ENCODE measurements around the gene HYAL1.

The HYAL1 gene

GRCh38 chr3:50258029-50258680, 45.2 kb downstream of the HYAL1 start:
- no peak for DNase-seq

- DNase-seq, result peak; percentile 47
Observed at GRCh38 chr3:50256978-50257890, 46.1 kb downstream of the HYAL1 start.

GRCh38 chr3:50255251-50255615, 48.1 kb downstream of the HYAL1 start:
- no peak for DNase-seq

GRCh38 chr3:50254577-50255250, 48.7 kb downstream of the HYAL1 start:
- DNase-seq, result no peak

- peak; percentile 57 for DNase-seq
Observed at GRCh38 chr3:50251220-50251619, 52.2 kb downstream of the HYAL1 start.

GRCh38 chr3:50250514-50250913, 52.9 kb downstream of the HYAL1 start:
- no peak for DNase-seq
